Superior temporal gyrus (tissue), 1 donor: ENCODE data around the gene RAP1GDS1.
"Not testable (repeated sequence)": the region's sequence is repeated elsewhere in the genome, so short reads cannot be mapped to it uniquely, and the experiment has no call there.

ENCODE experiments used
- DNase-seq: peaks from one replicate; pipeline ENCODE4 v3.0.0-alpha.2; 2016; ENCODE audit errors: extremely low spot score

RAP1GDS1 gene

GRCh38 chr4:98352940-98353339 lies 91.8 kb downstream of the RAP1GDS1 start:
- no peak for DNase-seq

- DNase-seq: no peak
These were observed 97.6 kb downstream of the RAP1GDS1 start for GRCh38 chr4:98358630-98359248.

- DNase-seq: no peak
These were observed 98.5 kb downstream of the RAP1GDS1 start for GRCh38 chr4:98359646-98360045.

GRCh38 chr4:98363431-98363830 lies 102.2 kb downstream of the RAP1GDS1 start:
- DNase-seq: no peak

- DNase-seq: not testable (repeated sequence)
These were observed 105.1 kb downstream of the RAP1GDS1 start for GRCh38 chr4:98366275-98366674.

DNA sequence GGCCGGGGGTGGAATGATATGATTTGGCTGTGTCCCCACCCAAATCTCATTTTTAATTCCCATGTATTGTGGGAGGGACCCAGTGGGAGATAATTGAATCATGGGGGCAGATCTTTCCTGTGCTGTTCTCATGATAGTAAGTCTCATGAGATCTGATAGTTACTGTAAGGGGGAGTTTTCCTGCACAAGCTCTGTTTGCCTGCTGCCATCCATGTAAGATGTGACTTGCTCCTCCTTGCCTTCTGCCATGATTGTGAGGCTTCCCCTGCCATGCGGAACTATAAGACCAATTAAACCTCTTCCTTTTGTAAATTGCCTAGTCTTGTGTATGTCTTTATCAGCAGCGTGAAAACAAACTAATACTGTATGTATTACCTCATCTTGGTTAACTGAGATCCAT lies 106.8 kb downstream of the RAP1GDS1 start:
- not testable (repeated sequence) for DNase-seq

- no peak for DNase-seq
These were observed 108.1 kb downstream of the RAP1GDS1 start for GRCh38 chr4:98369322-98369721.

- peak; percentile 46 for DNase-seq
These were observed 113.5 kb downstream of the RAP1GDS1 start for GRCh38 chr4:98374643-98375042.

- peak; percentile 22 for DNase-seq
These were observed 116.4 kb downstream of the RAP1GDS1 start for GRCh38 chr4:98377559-98377958.

GRCh38 chr4:98381306-98381705 lies 120.1 kb downstream of the RAP1GDS1 start:
- DNase-seq: no peak

GRCh38 chr4:98383431-98384106 lies 122.4 kb downstream of the RAP1GDS1 start:
- DNase-seq: no peak

- DNase-seq: no peak
These were observed 124.6 kb downstream of the RAP1GDS1 start for GRCh38 chr4:98385831-98386230.

DNA sequence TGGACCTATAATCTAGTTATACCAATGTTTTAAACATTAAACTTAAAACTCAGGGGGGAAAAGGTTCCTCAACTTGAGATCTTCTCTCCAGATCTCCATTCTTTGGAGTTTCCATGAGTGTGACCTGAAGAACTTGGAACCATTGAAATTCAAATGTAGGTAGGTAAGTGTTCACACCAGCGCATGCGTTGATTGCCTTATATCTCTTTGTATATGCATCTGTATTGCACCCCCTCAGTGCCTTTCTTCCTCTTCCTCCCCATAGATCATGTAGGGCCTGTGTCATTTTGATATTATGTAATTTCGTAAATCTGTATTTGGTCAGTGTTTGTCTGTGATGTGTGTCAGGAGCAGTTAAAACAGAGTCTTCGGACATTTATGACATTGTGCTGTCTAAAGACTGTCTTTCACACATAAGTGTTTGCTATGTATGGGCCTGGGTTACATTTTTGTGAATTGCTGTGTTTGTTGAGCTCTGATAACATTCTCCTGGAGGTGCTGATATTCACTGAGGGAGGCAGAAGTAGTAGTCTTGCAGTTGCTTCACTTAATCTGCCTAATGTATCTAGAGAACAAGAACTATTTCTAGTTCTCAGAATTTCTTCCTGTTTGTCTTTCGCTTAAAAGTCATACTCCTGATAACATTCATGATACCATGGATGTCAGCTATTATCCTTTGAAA lies 126.3 kb downstream of the RAP1GDS1 start:
- DNase-seq: no peak

DNA sequence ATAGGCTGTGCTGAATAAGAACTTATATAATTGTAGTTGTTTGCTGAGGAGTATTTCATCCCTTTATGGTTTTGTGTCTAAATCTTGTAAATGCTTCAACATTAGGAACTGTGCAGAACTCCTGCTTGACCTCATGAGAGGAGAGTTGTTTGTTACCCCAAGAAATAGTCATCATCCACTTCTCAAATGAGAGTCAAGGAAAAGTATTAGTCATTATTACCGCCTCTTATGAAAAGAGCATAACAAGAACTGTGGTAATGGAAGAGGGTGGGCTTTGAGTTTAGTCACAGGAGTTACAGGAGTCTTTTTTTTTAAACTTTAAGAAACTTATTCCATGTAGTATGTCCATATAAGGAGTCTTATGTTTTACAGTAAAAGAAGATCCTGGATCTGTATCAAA lies 132.9 kb downstream of the RAP1GDS1 start:
- no peak for DNase-seq

- no peak for DNase-seq
These were observed 138.7 kb downstream of the RAP1GDS1 start for GRCh38 chr4:98399915-98400314.

DNA sequence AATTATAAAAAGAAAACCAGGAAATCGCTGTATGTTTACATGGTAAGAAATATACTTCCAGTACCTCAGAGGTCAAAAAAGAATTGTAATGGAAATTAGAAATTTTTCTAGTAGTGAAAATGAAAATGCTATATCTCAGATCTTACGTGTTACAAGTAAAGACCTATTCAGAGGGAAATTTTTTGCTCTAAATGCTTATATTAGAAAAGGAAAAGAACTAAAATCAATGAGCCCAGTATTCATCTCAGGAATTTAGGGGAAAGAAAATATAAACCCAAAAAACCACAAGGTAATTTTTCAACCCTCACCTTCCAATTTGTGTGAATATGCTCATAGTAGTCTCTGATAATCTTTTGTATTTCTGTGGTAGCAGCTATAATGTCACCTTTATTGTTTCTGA lies 145.6 kb downstream of the RAP1GDS1 start:
- no peak for DNase-seq

- peak; percentile 59 for DNase-seq
These were observed 150.5 kb downstream of the RAP1GDS1 start for GRCh38 chr4:98411731-98412130.

GRCh38 chr4:98416844-98417243 lies 155.7 kb downstream of the RAP1GDS1 start:
- no peak for DNase-seq

GRCh38 chr4:98420151-98420550 lies 159.0 kb downstream of the RAP1GDS1 start:
- not testable (repeated sequence) for DNase-seq

DNA sequence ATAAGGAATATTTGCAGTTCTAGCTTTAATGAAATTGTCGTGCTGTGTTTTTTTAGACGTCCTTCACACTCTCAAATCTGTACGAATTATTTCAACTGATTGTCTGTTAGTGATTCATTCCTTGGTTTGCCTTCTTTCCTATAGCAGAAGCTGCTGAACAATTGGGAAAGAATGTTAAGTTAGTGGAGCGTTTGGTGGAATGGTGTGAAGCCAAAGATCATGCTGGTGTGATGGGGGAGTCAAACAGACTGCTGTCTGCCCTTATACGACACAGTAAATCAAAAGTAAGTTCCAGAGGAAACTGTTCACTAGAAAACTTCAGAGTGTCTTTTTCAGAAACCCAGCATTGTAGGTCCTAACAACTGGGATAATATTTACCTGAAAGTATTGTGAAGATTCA lies 159.9 kb downstream of the RAP1GDS1 start:
- no peak for DNase-seq

DNA sequence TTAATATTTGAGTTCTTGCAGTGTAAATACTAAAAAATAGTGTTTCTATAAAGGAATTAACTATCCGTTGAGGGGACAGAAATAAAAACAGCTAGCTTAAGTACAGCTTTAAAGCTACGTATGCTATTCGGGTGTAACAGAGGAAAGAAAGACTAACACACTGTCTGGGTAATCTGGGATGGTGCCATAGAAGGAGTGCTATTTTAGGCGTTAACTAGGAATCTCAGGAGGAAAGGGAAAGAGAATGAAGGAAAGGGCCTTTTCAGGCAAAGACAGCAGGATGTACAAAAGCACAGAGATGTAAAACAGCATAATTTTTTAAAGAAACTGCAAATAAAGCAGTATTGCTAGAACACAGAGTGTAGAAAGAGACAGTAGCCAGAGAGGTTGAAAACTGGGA lies 161.8 kb downstream of the RAP1GDS1 start:
- peak; percentile 51 for DNase-seq

DNA sequence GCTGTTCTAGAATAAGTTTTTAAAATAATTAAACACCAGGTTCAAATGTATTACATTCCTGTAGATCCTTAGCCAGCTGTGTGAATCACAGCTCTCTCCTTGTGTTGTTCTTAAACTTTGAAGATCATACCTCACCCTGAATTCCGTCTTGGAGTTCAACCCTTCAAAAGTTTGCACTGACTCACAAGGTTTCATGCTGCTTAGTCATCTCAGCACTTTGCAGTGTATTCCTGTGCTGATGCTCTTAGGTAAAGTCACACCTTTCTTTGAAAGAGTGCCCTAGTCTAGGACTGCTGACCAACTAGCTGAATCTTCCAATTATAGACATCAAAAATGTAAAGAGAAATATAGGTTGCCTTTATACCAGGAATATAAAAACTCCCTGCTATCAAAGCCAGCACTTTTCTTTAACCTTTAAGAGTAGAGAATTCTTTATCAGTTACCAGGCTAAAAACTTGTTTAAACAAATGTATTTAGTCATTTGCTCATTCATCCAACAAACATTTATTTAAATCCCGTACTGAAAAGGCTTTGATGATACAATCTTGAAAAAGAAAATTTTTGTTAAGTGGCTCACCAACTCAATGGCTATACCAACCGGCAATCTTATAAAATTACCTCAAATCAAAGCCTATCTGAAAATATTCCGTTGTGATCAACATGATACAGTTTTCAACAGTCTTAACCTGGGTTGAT lies 169.7 kb downstream of the RAP1GDS1 start:
- DNase-seq: no peak
